Neural cell (in vitro differentiated cells): ENCODE results near the gene CHST13. TPM values are rescaled to one million over a fixed set of nuclear protein-coding genes. Genes with fewer than 3 reads are reported as not detected.

Experiments used
- H2AFZ ChIP-seq: fragments of 200-600, 300-800 bp; sonication (generic), shearing (Covaris generic); 2 replicates; pipeline ENCODE4 v1.6.0; 2014; ENCODE audit warnings: low read depth, mild to moderate bottlenecking, antibody characterized with exemption, low read length, moderate library complexity
- H3F3A ChIP-seq: fragments of 200-600 bp; shearing (Covaris generic); 2 replicates; pipeline ENCODE4 v1.6.1; 2016; ENCODE audit warnings: mild to moderate bottlenecking, moderate library complexity, mixed read lengths, antibody characterized with exemption, low read length; ENCODE audit not compliant: insufficient read depth, poor library complexity, severe bottlenecking
- H3K27ac ChIP-seq: fragments of 200-600, 300-800 bp; sonication (generic), shearing (Covaris generic); 2 replicates; pipeline ENCODE4 v1.5.1; 2014; ENCODE audit warnings: mild to moderate bottlenecking, low read length, moderate library complexity
- H3K27me3 ChIP-seq: fragments of 300-800, 200-600 bp; sonication (generic), shearing (Covaris generic); 2 replicates; pipeline ENCODE4 v1.6.0; 2014; ENCODE audit warnings: mild to moderate bottlenecking, low read depth, low read length, moderate library complexity; ENCODE audit not compliant: insufficient read depth
- H3K36me3 ChIP-seq: fragments of 300-800, 200-600 bp; sonication (generic), shearing (Covaris generic); 2 replicates; pipeline ENCODE4 v1.5.1; 2014; ENCODE audit warnings: mild to moderate bottlenecking, antibody characterized with exemption, low read length, moderate library complexity; ENCODE audit not compliant: insufficient read depth
- H3K4me2 ChIP-seq: fragments of 300-800, 200-600 bp; sonication (generic), shearing (Covaris generic); 2 replicates; pipeline ENCODE4 v1.6.0; 2014; ENCODE audit warnings: mild to moderate bottlenecking, low read length
- H3K4me3 ChIP-seq: fragments of 300-800, 200-600 bp; sonication (generic), shearing (Covaris generic); 2 replicates; pipeline ENCODE4 v1.5.1; 2014; ENCODE audit warnings: mild to moderate bottlenecking, low read length, moderate library complexity
- H3K79me2 ChIP-seq: fragments of 200-600 bp; shearing (Covaris generic); replicated peaks from 2 replicates; pipeline ENCODE4 v1.6.0; 2014; ENCODE audit warnings: mild to moderate bottlenecking, low read length, moderate library complexity; ENCODE audit not compliant: insufficient read depth
- H3K9ac ChIP-seq: fragments of 300-800, 200-600 bp; sonication (generic), shearing (Covaris generic); 2 replicates; pipeline ENCODE4 v1.6.1; 2016; ENCODE audit warnings: mild to moderate bottlenecking, low read length, mixed read lengths
- H3K9me2 ChIP-seq: fragments of 200-600 bp; shearing (Covaris generic); 2 replicates; pipeline ENCODE4 v1.6.1; 2016; ENCODE audit warnings: mild to moderate bottlenecking, low read length, mixed read lengths; ENCODE audit not compliant: insufficient read depth
- H3K9me3 ChIP-seq: fragments of 200-600, 300-800 bp; sonication (generic), shearing (Covaris generic); 2 replicates; pipeline ENCODE4 v1.6.1; 2016; ENCODE audit warnings: mild to moderate bottlenecking, mixed run types, low read length, moderate library complexity, mixed read lengths
- H4K20me1 ChIP-seq: fragments of 200-600 bp; shearing (Covaris generic); 2 replicates; pipeline ENCODE4 v1.6.1; 2016; ENCODE audit warnings: mild to moderate bottlenecking, mixed run types; ENCODE audit not compliant: insufficient read depth
- EP300 ChIP-seq: fragments of 450-650 bp; conservative IDR thresholded peaks from 2 replicates; pipeline ENCODE4 v1.6.1; 2014; ENCODE audit warnings: antibody characterized with exemption, mild to moderate bottlenecking, moderate library complexity; ENCODE audit not compliant: poor library complexity, severe bottlenecking
- EZH2 ChIP-seq: fragments of 200-600, 300-800 bp; shearing (Covaris generic), sonication (generic); IDR thresholded peaks from 2 replicates; pipeline ENCODE4 v1.6.1; 2014; ENCODE audit warnings: antibody characterized with exemption, low read length, borderline replicate concordance, mild to moderate bottlenecking; ENCODE audit not compliant: insufficient read depth, poor library complexity, severe bottlenecking
- MXI1 ChIP-seq: fragments of 450-650 bp; conservative IDR thresholded peaks from 2 replicates; pipeline ENCODE4 v1.6.1; 2014; ENCODE audit warnings: antibody characterized with exemption, mild to moderate bottlenecking; ENCODE audit not compliant: poor library complexity, severe bottlenecking
- POLR2AphosphoS5 ChIP-seq: IDR thresholded peaks from 2 replicates; pipeline ENCODE4 v1.6.1; 2012
- RAD21 ChIP-seq: fragments of 450-650 bp; conservative IDR thresholded peaks from 2 replicates; pipeline ENCODE4 v1.6.1; 2014; ENCODE audit warnings: antibody characterized with exemption, mild to moderate bottlenecking, moderate library complexity
- SMC3 ChIP-seq: fragments of 450-650 bp; conservative IDR thresholded peaks from 2 replicates; pipeline ENCODE4 v1.6.1; 2014; ENCODE audit warnings: antibody characterized with exemption, mild to moderate bottlenecking, moderate library complexity; ENCODE audit not compliant: poor library complexity
- TAF1 ChIP-seq: IDR thresholded peaks from 2 replicates; pipeline ENCODE4 v1.6.1; 2012; ENCODE audit warnings: low read depth
- polyA plus RNA-seq: library from polyadenylated mRNA; depleted of rRNA; stranded (reverse); fragments of >200 nt; gene quantifications from 2 replicates; pipeline ENCODE4 v1.2.3, GENCODE V29; 2014
- TF ChIP-seq, protein P1 (sequence below): fragments of 450-650 bp; IDR thresholded peaks from 2 replicates; pipeline ENCODE4 v1.5.1; 2014; ENCODE audit warnings: antibody characterized with exemption, mild to moderate bottlenecking, moderate library complexity; ENCODE audit not compliant: poor library complexity, severe bottlenecking
- TF ChIP-seq, protein P2 (sequence below): IDR thresholded peaks from 2 replicates; pipeline ENCODE4 v1.6.1; 2012; ENCODE audit warnings: borderline replicate concordance

The CHST13 gene
- polyA plus RNA-seq, 1 donor from 2014 or later: not detected

GRCh38 chr3:126569390-126569975 is 45.5 kb downstream of the CHST13 start:
- H3K79me2 ChIP-seq: no peaks in the 10 kb centered on the region
- no peak for TF ChIP-seq SMC3
- TF ChIP-seq MXI1: no peak
- no peak for TF ChIP-seq POLR2AphosphoS5
- TF ChIP-seq, protein P1, sequence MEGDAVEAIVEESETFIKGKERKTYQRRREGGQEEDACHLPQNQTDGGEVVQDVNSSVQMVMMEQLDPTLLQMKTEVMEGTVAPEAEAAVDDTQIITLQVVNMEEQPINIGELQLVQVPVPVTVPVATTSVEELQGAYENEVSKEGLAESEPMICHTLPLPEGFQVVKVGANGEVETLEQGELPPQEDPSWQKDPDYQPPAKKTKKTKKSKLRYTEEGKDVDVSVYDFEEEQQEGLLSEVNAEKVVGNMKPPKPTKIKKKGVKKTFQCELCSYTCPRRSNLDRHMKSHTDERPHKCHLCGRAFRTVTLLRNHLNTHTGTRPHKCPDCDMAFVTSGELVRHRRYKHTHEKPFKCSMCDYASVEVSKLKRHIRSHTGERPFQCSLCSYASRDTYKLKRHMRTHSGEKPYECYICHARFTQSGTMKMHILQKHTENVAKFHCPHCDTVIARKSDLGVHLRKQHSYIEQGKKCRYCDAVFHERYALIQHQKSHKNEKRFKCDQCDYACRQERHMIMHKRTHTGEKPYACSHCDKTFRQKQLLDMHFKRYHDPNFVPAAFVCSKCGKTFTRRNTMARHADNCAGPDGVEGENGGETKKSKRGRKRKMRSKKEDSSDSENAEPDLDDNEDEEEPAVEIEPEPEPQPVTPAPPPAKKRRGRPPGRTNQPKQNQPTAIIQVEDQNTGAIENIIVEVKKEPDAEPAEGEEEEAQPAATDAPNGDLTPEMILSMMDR: no peak
- no peak for TF ChIP-seq RAD21
- TF ChIP-seq EZH2: no peak
- TF ChIP-seq EP300: no peak
- TF ChIP-seq, protein P2, sequence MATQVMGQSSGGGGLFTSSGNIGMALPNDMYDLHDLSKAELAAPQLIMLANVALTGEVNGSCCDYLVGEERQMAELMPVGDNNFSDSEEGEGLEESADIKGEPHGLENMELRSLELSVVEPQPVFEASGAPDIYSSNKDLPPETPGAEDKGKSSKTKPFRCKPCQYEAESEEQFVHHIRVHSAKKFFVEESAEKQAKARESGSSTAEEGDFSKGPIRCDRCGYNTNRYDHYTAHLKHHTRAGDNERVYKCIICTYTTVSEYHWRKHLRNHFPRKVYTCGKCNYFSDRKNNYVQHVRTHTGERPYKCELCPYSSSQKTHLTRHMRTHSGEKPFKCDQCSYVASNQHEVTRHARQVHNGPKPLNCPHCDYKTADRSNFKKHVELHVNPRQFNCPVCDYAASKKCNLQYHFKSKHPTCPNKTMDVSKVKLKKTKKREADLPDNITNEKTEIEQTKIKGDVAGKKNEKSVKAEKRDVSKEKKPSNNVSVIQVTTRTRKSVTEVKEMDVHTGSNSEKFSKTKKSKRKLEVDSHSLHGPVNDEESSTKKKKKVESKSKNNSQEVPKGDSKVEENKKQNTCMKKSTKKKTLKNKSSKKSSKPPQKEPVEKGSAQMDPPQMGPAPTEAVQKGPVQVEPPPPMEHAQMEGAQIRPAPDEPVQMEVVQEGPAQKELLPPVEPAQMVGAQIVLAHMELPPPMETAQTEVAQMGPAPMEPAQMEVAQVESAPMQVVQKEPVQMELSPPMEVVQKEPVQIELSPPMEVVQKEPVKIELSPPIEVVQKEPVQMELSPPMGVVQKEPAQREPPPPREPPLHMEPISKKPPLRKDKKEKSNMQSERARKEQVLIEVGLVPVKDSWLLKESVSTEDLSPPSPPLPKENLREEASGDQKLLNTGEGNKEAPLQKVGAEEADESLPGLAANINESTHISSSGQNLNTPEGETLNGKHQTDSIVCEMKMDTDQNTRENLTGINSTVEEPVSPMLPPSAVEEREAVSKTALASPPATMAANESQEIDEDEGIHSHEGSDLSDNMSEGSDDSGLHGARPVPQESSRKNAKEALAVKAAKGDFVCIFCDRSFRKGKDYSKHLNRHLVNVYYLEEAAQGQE: no peak
- TF ChIP-seq TAF1: no peak
- H2AFZ ChIP-seq: no peak overlapping the region
- no peaks in the 10 kb centered on the region for H4K20me1 ChIP-seq
- H3K9me3 ChIP-seq: no peaks in the 10 kb centered on the region
- H3K4me2 ChIP-seq: no peak overlapping the region
- H3K9ac ChIP-seq: no peak overlapping the region
- H3K9me2 ChIP-seq: no peaks in the 10 kb centered on the region
- no peaks in the 10 kb centered on the region for H3F3A ChIP-seq
- no peaks in the 10 kb centered on the region for H3K27me3 ChIP-seq
- H3K36me3 ChIP-seq: no peaks in the 10 kb centered on the region
- no peak overlapping the region for H3K4me3 ChIP-seq
- H3K27ac ChIP-seq: no peak overlapping the region

- H3F3A ChIP-seq: no peaks in the 10 kb centered on the region
- no peak overlapping the region for H3K4me3 ChIP-seq
- H3K4me2 ChIP-seq: no peak overlapping the region
- H3K79me2 ChIP-seq: no peaks in the 10 kb centered on the region
- no peak overlapping the region for H3K27ac ChIP-seq
- TF ChIP-seq, protein P1: no peak
- no peak for TF ChIP-seq MXI1
- TF ChIP-seq, protein P2: no peak
- TF ChIP-seq EP300: no peak
- no peak for TF ChIP-seq SMC3
- no peak for TF ChIP-seq POLR2AphosphoS5
- TF ChIP-seq RAD21: no peak
- TF ChIP-seq EZH2: no peak
- TF ChIP-seq TAF1: no peak
- H2AFZ ChIP-seq: no peak overlapping the region
- no peak overlapping the region for H3K9ac ChIP-seq
- H3K9me3 ChIP-seq: no peaks in the 10 kb centered on the region
- H3K27me3 ChIP-seq: no peaks in the 10 kb centered on the region
- no peaks in the 10 kb centered on the region for H3K36me3 ChIP-seq
- H4K20me1 ChIP-seq: no peaks in the 10 kb centered on the region
- no peaks in the 10 kb centered on the region for H3K9me2 ChIP-seq
These were observed 46.2 kb downstream of the CHST13 start for GRCh38 chr3:126570103-126570541.
